Fibroblast of skin of right biceps (primary cell): ENCODE measurements around the gene HMCN2.
"Not testable (repeated sequence)": the region's sequence is repeated elsewhere in the genome, so short reads cannot be mapped to it uniquely, and the experiment has no call there.

ENCODE experiments used
- DNase-seq: peaks from one replicate; pipeline ENCODE4 v3.0.0-alpha.2; 2013

The HMCN2 gene

DNA sequence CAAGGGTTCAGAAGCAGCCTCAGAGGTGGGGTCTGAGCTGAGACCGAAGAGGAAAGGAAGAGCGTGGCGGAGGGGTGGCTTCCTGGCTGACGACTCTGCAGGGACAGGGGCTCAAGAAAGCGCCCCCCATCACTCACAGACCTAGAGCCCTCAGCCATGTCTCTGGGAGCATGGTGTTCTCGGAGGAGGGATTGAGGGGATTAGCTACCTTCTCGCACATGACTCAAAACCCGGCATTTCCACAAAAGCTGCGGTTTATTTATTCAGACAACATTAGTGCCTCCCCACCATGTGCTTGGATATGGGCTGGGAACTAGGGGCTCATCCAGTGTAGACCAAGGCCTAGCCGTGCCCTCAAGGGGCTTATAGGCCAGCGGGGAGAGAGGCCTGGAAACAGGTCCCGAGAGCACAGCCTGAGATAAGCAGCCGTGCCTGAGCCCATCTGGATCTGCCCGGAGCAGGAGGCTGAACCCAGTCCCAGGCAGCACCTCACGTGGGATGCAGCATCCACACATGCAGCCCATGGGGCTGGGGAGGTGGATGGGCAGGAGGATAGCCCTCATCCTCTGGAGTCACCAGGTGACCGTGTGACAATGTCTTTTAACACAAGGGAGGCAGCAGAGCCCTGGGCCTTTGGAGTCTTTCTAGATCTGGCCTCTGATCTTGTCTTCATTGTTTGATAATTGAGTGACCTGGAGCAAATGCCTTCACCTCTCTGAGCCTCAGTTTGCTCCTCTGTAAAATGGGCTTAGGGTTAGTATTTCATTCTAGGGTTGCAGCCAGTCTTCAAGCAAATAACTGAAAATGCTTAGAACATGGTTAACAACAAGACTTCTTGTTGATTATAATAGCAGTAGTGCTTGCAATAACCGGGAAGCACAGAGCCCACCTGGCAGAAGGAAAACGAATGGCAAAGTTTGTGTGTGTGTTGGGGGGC, 878 bp upstream of the HMCN2 start:
- no peak for DNase-seq

DNA sequence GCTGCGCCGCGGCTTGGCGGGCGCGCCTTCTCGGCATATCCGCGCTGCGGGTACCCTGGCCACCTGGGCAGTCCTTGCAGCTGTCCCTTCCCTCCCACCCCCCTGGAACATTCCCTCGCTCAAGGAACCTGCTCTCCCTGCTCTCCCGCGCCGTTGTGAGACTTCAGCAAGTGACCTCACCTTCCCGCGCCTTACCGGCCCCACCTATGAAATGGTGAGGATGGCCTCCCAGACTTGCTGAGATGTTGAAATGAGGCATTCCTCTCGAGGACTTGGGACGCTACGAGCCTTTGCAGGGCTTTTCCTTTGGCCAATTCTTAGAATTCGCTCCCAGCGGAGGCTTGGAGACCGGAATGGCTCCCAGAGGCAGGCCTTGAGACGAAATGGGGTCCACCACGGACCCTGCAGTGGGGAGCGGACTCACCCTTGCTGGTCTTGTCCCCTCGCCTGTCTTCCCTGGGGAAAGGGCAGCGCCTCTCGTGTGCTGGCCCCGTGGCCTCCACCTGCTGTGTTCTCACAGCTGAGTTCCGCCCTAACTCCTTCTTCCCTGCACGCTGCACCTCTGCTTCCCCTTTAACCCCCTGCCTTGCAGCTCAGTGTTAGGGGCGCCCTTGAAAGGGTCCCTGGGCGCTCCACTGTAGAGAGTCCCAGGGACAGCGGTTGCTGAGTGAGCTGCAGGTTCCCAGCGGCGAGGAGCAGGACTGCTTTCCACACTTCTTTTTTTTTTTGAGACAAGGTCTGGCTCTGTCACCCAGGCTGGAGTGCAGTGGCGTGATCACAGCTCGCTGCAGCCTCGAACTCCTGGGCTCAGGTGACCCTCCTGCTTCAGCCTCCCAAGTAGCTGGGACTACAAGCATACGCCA, 907 bp downstream of the HMCN2 start:
- DNase-seq = no peak

DNA sequence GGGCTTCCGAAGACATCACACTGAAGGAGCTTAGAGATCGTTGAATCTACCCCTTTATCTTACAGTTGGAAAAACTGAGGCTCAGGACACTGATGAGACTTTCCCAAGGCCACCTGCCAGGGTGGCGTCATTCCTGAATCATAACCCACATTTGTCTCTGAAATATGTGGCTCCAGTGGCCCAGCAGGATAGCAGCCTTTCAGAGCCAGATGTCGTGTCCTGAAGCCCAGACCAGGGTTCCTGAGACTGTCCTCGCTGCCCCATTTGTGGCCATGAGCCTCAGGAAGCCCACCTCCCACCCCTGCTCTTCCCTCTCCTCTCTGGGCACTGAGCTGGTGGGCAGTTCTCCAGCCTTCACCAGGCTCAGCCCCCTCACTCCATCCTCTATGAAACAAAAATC, 2.4 kb downstream of the HMCN2 start:
- DNase-seq = no peak

DNA sequence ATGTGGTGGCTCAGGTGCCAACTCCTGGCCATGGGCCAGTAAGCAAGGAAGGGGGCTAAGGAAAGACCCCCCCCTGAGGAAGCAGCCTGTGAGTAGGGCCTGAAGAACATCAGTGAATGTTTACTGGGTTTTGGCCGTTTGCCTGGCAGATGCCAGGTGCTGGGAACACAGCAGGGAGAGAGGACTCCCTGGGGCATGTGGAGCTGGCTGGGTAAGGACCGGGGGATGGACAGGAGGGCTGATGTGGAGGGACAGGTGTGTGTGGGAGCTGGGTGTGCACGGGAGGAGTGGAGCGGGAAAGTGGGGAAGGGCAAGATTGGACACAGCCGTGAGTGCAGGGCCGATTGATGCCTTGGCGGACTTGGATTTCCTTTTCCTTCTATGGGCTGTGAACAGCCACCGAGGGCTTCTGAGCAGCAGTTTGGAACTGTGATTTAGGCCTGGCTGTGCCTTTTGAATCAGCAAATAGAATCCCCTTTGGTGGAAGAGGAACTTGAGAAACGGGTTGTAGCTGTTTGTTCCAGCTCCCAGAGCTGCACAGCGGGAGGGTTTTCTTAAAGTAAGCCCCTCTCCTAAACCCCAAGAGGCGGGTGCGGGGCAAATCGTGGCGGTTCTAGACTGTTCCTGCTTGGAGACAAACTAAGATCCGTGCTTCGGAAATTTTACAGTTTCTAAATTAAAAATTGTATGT, 3.1 kb downstream of the HMCN2 start:
- DNase-seq = no peak

DNA sequence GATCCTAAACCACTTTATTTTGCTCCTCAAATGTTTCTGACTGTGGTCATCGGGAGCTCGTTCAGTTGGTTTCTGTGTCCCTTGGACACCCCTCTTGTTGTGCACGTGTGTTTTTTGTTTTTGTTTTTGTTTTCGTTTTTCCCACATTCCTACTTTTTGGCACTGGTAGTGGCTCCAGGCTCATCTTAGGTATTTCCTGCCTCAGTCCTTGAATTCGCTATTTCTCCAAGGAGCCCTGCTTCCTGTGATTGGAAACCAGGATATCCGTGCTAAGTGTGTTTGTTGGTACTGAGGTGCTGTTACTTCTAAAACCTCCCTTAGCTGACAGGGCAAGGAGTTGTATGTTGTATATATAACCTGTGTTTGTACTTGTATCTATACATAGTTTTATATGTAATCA, 5.9 kb downstream of the HMCN2 start:
- no peak for DNase-seq

DNA sequence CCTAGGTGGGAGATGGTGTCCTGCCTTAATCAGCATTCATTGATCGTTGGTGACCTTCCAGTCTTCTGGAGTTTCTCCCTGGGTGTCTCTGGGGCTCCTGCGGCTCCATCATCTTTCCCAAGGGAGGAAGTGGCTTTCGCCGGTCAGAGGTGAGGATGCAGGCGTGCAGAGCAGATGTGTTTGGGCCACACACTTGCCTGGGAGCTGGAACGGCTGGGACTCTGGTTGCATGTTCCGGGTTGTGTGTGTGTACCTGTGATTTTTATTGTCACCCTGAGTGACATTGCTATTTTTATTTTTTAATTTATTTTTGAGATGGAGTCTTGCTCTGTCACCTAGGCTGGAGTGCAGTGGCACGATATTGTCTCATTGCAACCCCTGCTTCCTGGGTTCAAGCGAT, 9.6 kb downstream of the HMCN2 start:
- DNase-seq = no peak

DNA sequence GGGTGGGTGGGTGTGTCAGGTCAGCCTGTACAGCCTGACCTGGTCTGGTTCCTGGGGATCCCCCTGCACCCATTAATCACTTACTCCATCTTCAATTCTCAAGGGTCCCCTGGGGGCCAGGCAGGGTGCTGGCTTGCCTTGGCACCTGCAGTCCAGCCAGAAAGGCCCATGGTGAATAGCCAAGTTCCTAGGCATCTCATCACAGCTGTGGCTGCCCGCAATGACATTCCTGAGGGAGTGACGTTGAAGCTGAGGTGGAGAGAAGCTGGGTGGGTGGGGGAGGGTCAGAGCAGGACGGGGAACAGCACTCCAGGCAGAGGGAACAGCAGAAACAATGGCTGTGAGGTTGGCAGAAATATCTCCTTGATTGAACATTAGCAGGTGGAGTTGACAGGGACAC, 10.6 kb downstream of the HMCN2 start:
- DNase-seq = peak; percentile 82

DNA sequence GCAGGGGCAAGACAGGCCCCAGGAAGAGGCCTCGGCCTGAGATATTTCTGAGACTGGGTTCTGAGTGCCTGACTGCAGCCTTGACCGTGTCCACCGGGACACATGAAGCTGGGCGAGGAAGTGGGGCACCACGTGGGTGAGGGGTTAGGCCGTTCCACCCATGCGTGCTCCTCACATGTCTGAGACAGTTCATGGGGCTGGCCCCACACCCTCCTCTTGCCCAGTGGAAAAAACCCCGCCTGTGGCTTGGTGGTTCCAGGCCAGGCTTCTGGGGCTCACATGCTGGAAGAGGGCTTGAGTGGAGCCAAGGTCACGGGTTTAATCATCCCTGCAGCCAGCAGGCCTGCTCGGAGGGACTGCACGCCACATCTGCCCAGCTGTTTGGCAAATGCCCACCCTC, 11.4 kb downstream of the HMCN2 start:
- DNase-seq = no peak

DNA sequence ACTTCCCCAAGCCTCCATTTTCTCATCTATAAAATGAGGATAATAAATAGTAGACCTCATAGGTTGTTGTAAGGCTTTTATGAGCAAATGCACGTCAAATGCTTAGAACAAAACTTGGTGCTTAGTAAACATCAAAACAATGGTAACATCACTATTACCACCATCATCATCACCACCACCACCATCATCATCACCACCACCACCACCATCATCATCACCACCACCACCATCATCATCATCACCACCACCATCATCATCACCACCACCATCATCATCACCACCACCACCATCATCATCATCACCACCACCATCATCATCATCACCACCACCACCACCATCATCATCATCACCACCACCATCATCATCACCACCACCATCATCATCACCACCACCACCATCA, 12.0 kb downstream of the HMCN2 start:
- DNase-seq = not testable (repeated sequence)

DNA sequence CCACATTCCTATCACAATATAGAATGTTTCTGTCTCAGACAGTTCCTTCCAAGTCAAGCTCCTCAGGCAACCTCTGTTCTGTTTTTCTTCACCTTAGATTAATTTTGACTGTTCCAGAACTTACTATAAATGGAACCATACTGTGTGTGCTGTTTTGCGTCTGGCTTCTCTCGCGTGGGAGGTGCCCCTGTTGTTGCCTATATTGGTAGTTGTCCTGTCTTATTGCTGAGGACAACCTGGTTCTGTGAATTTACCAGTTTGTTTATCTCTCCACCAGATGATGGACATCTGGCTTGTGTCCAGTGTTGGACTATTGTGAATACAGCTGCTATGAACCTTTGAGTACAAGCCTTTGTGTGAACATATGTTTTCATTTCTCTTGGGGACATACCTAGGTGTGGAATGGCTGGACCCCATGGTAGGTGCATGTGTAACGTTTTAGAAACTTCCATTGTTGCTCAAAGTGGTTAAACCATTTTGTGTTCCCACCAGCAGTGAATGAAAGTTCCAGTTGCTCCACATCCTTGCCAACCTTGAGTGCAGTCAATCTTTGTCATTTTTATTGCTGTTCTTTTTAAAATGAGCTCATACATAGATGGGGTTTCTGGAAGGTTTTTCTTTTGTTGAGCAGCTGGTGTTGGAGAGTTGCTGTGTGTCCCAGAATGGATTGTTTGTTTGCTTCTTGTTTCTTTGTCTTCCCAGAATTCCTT, 18.1 kb downstream of the HMCN2 start:
- DNase-seq = no peak

DNA sequence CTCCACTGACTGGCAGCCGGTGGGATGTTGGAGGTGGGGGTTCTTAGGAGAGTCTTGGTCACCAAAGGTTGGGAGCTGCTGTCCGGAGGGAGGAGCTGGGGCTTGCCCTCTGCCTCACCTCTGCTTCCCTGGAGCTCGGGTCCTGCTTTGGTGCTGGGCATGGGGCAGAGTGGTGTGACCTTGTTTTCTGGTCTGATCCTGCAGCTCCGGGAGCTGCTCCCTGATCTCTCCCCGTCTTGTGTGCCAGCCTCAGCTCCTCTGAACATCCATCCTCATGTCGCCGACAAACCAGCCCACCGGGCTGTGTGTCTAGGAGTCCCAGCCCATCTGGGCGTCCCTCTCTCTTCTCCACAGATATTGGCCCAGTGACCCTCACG, 18.7 kb downstream of the HMCN2 start:
- DNase-seq = no peak

DNA sequence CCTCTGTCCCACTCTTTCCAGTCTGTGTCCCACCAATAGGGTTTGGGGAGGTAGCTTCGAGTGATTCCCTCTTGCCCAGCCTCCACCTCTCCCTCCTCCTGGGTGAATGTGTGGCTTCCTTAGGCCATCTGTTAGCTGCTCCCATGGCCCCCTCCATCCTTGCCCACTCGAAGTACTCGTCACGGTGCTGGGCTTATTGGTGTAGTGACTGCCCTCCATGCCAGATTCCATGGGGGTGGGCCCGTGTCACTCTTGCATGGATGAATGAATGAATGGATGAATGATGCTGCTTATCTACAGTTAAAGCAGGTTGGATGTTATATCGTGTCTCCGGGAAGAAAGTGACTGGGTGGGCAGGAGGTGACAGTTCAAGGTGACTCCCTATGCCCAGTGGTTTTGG, 19.1 kb downstream of the HMCN2 start:
- no peak for DNase-seq

DNA sequence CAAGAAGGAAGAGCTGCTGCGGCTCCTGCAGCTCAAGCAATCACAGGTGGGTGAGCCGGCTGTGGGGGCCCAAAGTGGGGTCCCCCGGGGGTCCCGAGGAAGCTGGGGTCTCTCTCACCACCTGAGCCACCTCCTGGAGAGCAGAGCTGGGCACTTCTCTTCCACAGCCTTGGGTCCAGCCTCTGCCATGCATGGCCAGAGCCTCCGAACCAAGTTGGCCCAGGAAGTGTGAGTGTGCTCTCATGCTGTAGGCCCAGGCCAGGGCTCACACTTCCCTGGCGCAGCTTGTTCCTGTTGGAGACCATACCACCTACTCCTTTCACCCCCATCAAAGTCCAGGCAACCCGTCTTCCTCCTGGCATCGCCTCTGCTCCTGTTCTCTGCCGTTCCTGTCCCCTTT, 19.7 kb downstream of the HMCN2 start:
- no peak for DNase-seq

DNA sequence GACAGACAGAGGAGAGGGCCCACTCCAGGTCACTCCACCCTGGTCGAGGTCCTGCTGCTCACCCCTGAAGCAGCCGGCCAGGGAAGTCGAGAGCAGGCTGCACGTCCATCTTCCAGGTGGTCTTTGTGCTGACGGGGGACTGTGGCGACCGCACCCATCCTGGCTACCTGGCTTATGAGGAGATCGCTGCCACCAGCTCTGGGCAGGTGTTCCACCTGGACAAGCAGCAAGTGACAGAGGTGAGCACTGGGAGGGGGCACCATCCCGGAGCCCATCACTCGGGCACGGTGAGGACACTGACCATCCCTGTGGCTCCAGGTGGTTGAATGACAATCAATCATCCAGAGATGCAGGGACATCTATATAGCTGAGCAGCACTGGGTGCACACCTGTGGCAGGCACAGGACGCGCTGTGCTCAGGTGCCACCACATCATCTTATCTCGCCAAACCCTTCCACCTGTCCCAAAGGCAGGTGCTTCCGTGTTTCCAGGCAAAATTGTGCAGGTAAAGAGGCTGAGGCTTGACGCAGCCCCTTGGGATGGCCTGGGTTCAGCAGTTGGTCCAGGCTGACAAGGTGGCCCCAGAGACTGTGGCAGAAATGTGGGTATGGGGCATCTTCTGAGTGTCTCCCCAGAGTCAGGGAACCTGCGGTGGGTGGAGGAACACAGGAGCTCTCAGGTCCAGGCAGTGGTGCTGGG, 20.7 kb downstream of the HMCN2 start:
- DNase-seq = no peak

DNA sequence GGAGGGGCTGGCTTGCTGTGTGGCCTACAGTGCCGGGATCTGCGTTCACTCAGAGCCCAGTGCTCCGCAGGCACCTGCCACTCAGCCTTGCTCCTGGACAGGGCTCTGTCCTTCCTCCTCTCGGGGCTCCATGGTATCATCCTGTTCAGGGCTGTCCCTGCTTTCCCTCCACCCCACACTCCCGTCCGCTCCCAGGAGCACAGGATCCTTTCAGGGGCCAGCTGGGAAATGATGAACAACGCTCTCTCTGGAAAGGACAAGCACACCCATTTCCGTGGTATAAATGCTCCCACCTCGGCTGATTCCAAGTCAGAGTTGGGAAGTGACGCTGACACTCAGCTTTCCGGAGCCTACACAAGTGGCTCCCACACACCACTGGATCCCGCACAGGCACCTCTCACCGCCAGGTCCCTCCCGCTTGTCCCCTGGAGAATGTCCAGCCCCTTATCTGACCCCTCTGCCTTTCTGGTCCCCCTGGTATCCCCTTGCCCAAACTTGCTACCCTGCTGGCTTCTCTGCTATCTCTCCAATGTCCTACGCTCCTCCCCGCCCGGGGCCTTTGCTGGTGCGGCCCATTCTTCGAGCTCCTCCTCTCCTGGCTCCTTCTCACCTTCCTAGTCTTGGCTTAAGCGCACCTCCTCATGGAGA, 21.3 kb downstream of the HMCN2 start:
- DNase-seq = no peak

DNA sequence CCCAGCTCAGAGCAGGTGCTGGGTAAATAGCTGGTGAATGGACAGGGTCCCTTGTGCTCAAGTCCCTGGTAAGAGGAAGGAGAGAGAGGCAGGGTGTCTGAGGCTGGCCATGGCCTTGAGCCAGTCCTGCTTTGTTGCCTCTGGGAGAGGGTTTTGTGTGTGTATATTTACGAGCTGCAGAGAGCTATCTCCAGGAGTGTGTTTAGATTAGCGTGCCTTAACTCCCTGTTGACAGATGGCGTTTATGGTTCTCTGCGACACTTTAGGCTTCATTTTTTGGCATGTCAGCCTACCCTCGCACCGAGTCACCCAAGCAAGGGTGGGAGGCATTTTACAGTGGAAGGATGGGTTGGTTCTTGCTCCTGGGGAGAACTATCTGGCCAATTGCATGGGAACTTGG, 22.2 kb downstream of the HMCN2 start:
- no peak for DNase-seq

DNA sequence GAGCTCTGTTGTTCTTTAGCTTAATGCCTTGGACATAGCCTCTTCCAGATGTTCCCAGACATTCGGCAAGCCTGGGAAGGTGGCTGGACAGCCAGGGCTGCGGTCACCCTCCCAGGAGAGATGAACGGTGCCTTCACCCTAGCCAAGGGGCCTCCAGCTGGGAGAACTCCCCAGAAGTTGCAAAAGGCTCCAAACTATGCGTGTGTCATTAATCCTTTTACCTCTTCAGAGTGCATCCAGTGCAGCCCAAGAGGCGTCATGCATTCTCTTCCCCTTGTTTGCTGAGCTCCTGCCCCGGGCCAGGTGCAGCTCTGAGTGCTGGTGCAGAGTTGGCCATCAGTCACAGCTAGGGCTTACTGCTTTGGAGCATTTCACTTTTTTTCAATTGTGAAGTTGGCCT, 22.8 kb downstream of the HMCN2 start:
- no peak for DNase-seq

DNA sequence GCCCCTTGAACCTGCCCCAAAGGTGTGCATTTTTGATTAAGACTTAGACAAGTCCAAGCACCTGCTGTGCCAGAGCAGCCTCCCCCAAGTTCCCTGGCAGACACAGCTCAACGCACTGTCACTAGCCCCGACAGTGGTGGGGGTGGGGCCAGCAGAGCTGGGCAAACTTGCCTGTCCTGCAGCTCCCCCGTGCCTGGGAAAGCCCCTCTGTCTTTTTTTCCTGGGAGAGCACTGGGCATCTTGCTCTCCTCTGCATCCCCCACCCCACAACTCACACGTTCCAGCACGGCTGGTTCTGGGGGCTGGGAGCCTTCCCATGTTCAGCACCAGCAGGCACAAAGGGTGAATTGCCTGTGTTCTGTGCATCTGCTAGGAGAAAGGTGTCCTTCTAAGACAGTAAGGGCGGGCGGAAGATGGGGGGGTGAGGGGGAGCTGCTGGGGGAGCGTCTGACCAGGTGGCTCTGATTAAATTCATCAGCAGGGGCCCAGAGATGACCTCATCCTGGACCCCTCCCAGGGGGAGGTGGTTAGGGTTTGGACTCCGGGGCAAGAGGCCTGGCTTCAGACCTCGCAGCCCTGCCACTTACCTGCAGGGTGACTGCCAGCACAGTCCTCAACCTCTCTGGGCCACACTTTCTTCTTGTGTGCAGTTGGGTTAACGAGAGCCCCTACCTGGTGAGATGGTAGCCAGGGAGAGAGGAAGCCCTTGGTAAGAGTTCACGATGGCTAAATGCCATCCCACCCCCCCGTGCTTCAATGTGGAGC, 23.5 kb downstream of the HMCN2 start:
- DNase-seq = no peak

DNA sequence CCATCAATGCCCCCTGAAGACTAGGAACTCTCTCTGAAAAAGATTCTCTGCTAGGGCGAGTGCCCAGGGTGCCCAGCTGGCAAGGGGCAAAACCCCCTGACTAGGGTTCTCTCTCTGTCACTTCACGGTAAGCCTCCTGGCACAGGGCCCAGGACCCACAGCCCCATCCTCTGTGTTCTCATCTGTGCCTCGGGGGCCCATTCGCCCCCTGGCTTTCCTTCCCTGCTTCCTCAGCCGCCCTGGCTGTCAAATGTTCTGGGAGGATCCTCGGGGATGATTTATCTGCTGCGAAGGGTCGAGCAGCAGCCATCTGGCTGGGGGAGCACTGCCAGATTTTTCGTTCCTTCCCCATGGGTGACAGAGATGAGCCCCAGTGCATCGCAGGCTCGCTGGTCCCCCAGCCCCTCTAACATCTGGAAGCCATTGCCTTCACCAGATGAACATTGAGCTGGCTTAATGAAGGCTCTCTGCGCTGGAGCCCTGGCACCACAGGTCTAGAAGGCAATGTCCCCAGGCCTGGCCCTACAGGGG, 24.2 kb downstream of the HMCN2 start:
- DNase-seq = no peak
